IMR-90 (cell line): Measurements from ENCODE around the gene ZFYVE28. TPM values are rescaled to one million over a fixed set of nuclear protein-coding genes. Genes with fewer than 3 reads are reported as not detected.

Source experiments
- ATAC-seq: fragments of 200-7000 bp; cut with Tn5 transposase; 2 replicates; pipeline ENCODE4 v1.9.1; 2020; ENCODE audit warnings: low read depth, mild to moderate bottlenecking, moderate library complexity
- BruUV-seq: library from RNA; stranded (reverse); fragments of 400-500 nt; replicated peaks from 2 replicates; lab custom pipeline; 2021; lab: Mats Ljungman, UMichigan
- CTCF ChIA-PET: fragments of 300-600 bp; formaldehyde crosslinking; extraction: SDS; loops from one replicate; lab custom pipeline; 2021; ENCODE audit warnings: antibody characterized with exemption; lab: Yijun Ruan, JAX
- POLR2A ChIA-PET: fragments of 300-600 bp; sonication (Branson Sonifier 250); formaldehyde crosslinking; loops from one replicate; lab custom pipeline; 2022; ENCODE audit warnings: antibody characterized with exemption; ENCODE audit not compliant: unreplicated experiment; lab: Charles Lee
- DNase-seq: peaks from one replicate; pipeline ENCODE4 v3.0.0; 2013
- H2AFZ ChIP-seq: replicated peaks from 2 replicates; pipeline ENCODE3; 2013; ENCODE audit warnings: low read length, mild to moderate bottlenecking; ENCODE audit not compliant: poor library complexity
- H2AK5ac ChIP-seq: 2 replicates; pipeline ENCODE4 v1.6.1; 2013; ENCODE audit warnings: low read depth, low read length, inconsistent platforms
- H2AK9ac ChIP-seq: replicated peaks from 2 replicates; pipeline ENCODE3; 2013; ENCODE audit warnings: mild to moderate bottlenecking, low read depth, low read length, moderate library complexity; ENCODE audit not compliant: poor library complexity
- H2BK120ac ChIP-seq: 2 replicates; pipeline ENCODE4 v1.6.1; 2013; ENCODE audit warnings: low read depth, low read length, inconsistent platforms
- H2BK15ac ChIP-seq: 3 replicates; pipeline ENCODE4 v1.6.1; 2013; ENCODE audit warnings: low read depth, low read length, inconsistent platforms
- H2BK20ac ChIP-seq: 2 replicates; pipeline ENCODE4 v1.6.1; 2013; ENCODE audit warnings: low read depth, mild to moderate bottlenecking, inconsistent platforms, low read length, moderate library complexity
- H2BK5ac ChIP-seq: 2 replicates; pipeline ENCODE4 v1.6.1; 2013; ENCODE audit warnings: mild to moderate bottlenecking, low read depth, low read length, inconsistent platforms; ENCODE audit not compliant: poor library complexity, severe bottlenecking
- H3K14ac ChIP-seq: replicated peaks from 2 replicates; pipeline ENCODE4 v1.6.1; 2013; ENCODE audit warnings: low read depth, low read length, inconsistent platforms
- H3K18ac ChIP-seq: 2 replicates; pipeline ENCODE4 v1.6.1; 2013; ENCODE audit warnings: low read depth, low read length, control low read depth
- H3K23ac ChIP-seq: 2 replicates; pipeline ENCODE4 v1.6.1; 2013; ENCODE audit warnings: low read depth, low read length, inconsistent platforms
- H3K27ac ChIP-seq: 2 replicates; pipeline ENCODE4 v1.5.1; 2013; ENCODE audit warnings: mild to moderate bottlenecking, control low read depth, low read length; ENCODE audit not compliant: insufficient read depth
- H3K27me3 ChIP-seq: 2 replicates; pipeline ENCODE4 v1.6.1; 2013; ENCODE audit warnings: low read length; ENCODE audit not compliant: control insufficient read depth, insufficient read depth
- H3K36me3 ChIP-seq: 2 replicates; pipeline ENCODE4 v1.6.1; 2013; ENCODE audit warnings: low read length, mixed read lengths; ENCODE audit not compliant: control insufficient read depth, insufficient read depth
- H3K4ac ChIP-seq: 2 replicates; pipeline ENCODE4 v1.6.1; 2013; ENCODE audit warnings: low read depth, low read length, inconsistent platforms
- H3K4me1 ChIP-seq: 2 replicates; pipeline ENCODE4 v1.6.1; 2013; ENCODE audit warnings: low read length, mixed read lengths; ENCODE audit not compliant: control insufficient read depth, insufficient read depth
- H3K4me2 ChIP-seq: 2 replicates; pipeline ENCODE4 v1.6.1; 2013; ENCODE audit warnings: low read depth, mild to moderate bottlenecking, control low read depth, low read length, moderate library complexity
- H3K4me3 ChIP-seq: 2 replicates; pipeline ENCODE4 v1.5.1; 2013; ENCODE audit warnings: low read depth, mild to moderate bottlenecking, control low read depth, low read length, moderate library complexity; ENCODE audit not compliant: insufficient read depth
- H3K56ac ChIP-seq: 2 replicates; pipeline ENCODE4 v1.6.1; 2013; ENCODE audit warnings: low read length, inconsistent platforms; ENCODE audit not compliant: insufficient read depth; ENCODE audit errors: extremely low read depth
- H3K79me1 ChIP-seq, 2 experiments: 2 replicates each; pipeline ENCODE4 v1.6.1; 2013; ENCODE audit warnings: low read length in 2 of 2, inconsistent platforms in 1 of 2, low read depth in 1 of 2
- H3K9ac ChIP-seq: 2 replicates; pipeline ENCODE4 v1.6.1; 2013; ENCODE audit warnings: low read depth, low read length, control low read depth
- H3K9me1 ChIP-seq: 2 replicates; pipeline ENCODE4 v1.6.1; 2013; ENCODE audit warnings: low read length, inconsistent platforms; ENCODE audit not compliant: insufficient read depth
- H3K9me3 ChIP-seq: 2 replicates; pipeline ENCODE4 v1.6.1; 2013; ENCODE audit warnings: low read length; ENCODE audit not compliant: control insufficient read depth, insufficient read depth
- H4K20me1 ChIP-seq: 2 replicates; pipeline ENCODE4 v1.6.1; 2013; ENCODE audit warnings: low read length, inconsistent platforms; ENCODE audit not compliant: insufficient read depth
- H4K5ac ChIP-seq: 2 replicates; pipeline ENCODE4 v1.6.1; 2013; ENCODE audit warnings: mild to moderate bottlenecking, low read depth, low read length, control low read depth
- H4K8ac ChIP-seq, 2 experiments: 2 replicates each; pipeline ENCODE4 v1.6.1; 2013; ENCODE audit warnings: low read depth in 2 of 2, low read length in 2 of 2, control low read depth in 1 of 2, inconsistent platforms in 1 of 2
- H4K91ac ChIP-seq: 2 replicates; pipeline ENCODE4 v1.6.1; 2013; ENCODE audit warnings: low read depth, low read length, inconsistent platforms; ENCODE audit not compliant: insufficient read depth
- BHLHE40 ChIP-seq: fragments of 150-350 bp; IDR thresholded peaks from 2 replicates; pipeline ENCODE4 v1.6.1; 2016; ENCODE audit warnings: mild to moderate bottlenecking, low read depth, low read length
- FOS ChIP-seq: fragments of 150-350 bp; IDR thresholded peaks from 2 replicates; pipeline ENCODE4 v1.6.1; 2016; ENCODE audit warnings: low read depth, low read length
- POLR2A ChIP-seq: IDR thresholded peaks from 2 replicates; pipeline ENCODE4 v1.6.1; 2012; ENCODE audit warnings: mild to moderate bottlenecking, low read depth, low read length
- RCOR1 ChIP-seq: IDR thresholded peaks from 2 replicates; pipeline ENCODE4 v1.6.1; 2012; ENCODE audit warnings: mild to moderate bottlenecking, low read length, improper control_type of control experiment; ENCODE audit not compliant: insufficient replicate concordance
- RFX5 ChIP-seq: IDR thresholded peaks from 2 replicates; pipeline ENCODE4 v1.8.0; 2012; ENCODE audit warnings: low read depth, mild to moderate bottlenecking, low read length, moderate library complexity
- WGBS, 2 experiments: methylation state at CpG; one replicate each; pipeline versions ENCODE4 v1.1.5 to v1.1.7; 2013; ENCODE audit warnings: missing lambda C conversion rate in 2 of 2; ENCODE audit not compliant: insufficient read length in 1 of 2; ENCODE audit errors: extremely low coverage in 2 of 2; 5-methylcytosine and 5-hydroxymethylcytosine counted together
- dilution Hi-C: fragments of 300-500 bp; cut with HindIII; formaldehyde crosslinking; loops from one replicate; pipeline ENCODE4 v1.14.3; 2018; ENCODE audit warnings: low sequenced_read_pairs; ENCODE audit not compliant: unreplicated experiment
- in situ Hi-C: fragments of 300-500 bp; cut with MboI; formaldehyde crosslinking; loops from 3 replicates; pipeline ENCODE4 v1.14.3; 2019; ENCODE audit warnings: low sequenced_read_pairs, inconsistent platforms, mixed read lengths
- intact Hi-C: fragments of 100-400 bp; cut with micrococcal nuclease; formaldehyde crosslinking; loops from 2 replicates; pipeline ENCODE4 v1.10.0; 2022
- polyA plus RNA-seq, 3 experiments: library from polyadenylated mRNA; depleted of rRNA; stranded (reverse); fragments of >200 nt; gene quantifications; 2 replicates each; pipeline ENCODE4 v1.2.3, GENCODE V29; 2012; ENCODE audit warnings: low replicate concordance in 1 of 3
- total RNA-seq: library from RNA; depleted of rRNA; stranded (reverse); fragments of >200 nt; gene quantifications from 2 replicates; pipeline ENCODE4 v1.2.3, GENCODE V29; 2012
- TF ChIP-seq, protein P1 (sequence below): fragments of 150-350 bp; IDR thresholded peaks from 2 replicates; pipeline ENCODE4 v1.6.1; 2016; ENCODE audit warnings: low read depth, mild to moderate bottlenecking, low read length, moderate library complexity, borderline replicate concordance
- TF ChIP-seq, protein P2 (sequence below): conservative IDR thresholded peaks from 2 replicates; pipeline ENCODE4 v1.5.1; 2012; ENCODE audit warnings: mild to moderate bottlenecking, low read depth, low read length, improper control_type of control experiment

ZFYVE28 gene
- total and polyA plus RNA-seq, 2 of the 4 experiments (the other 2 are of a cell fraction): 0.36 to 1.2 TPM

DNA sequence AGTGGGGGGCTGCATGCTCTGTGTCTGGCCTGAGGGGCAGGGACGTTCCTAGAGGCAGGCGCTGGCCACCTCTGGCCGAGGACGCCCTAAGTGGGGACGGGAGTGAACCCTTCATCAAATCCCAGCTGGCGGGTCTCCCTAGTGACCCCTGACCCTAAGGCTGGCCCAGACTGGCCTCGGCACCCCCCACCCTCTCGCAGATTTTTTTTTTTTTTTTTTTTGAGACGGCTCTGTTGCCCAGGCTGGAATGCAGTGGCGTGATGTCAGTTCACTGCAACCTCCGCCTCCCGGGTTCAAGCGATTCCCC, 155.5 kb downstream of the ZFYVE28 start:
- CTCF ChIA-PET: interaction anchor here (0.7 kb wide), 1 partner anchor 151 kb away, joined by 4 read pairs; no protein-coding TSS in a partner anchor
- Histone ChIP-seq H2AK5ac (peak overlapping the region; percentile 87; the same call in 1 of the 2 replicates), H2AFZ (peak overlapping the region; percentile 92), H4K20me1 (peaks cover 22% of the 10 kb centered on the region), H4K8ac (peak overlapping the region; percentile 38 to 89), H2BK20ac (no peak overlapping the region), H2BK5ac (peak overlapping the region; percentile 48), H3K4me2 (peak overlapping the region; percentile 70), H3K27me3 (no peaks in the 10 kb centered on the region), H3K79me1 (peaks cover 23 to 35% of the 10 kb centered on the region in 2 experiments), H4K91ac (peak overlapping the region; percentile 63), H3K9me1 (peaks cover 4% of the 10 kb centered on the region; the same call in 1 of the 2 replicates), H3K9ac (peak overlapping the region; percentile 55), H3K4me3 (peak overlapping the region; percentile 49), H3K18ac (peak overlapping the region; percentile 2; the same call in 1 of the 2 replicates), H2BK15ac (no peak overlapping the region), H2BK120ac (peak overlapping the region; percentile 56), H3K14ac (peak overlapping the region; percentile 55), H3K4ac (peak overlapping the region; percentile 87), H2AK9ac (peak overlapping the region; percentile 84), H3K56ac (no peak overlapping the region), H3K36me3 (peaks cover 12% of the 10 kb centered on the region; the same call in 1 of the 2 replicates), H3K23ac (peak overlapping the region; percentile 92; the same call in 1 of the 2 replicates), H4K5ac (peak overlapping the region; percentile 28), H3K27ac (peak overlapping the region; percentile 75), H3K9me3 (no peaks in the 10 kb centered on the region), H3K4me1 (peaks cover 8% of the 10 kb centered on the region; the same call in 1 of the 2 replicates)
- no TSS peak for BruUV-seq
- in situ Hi-C loops (no loop called here), intact Hi-C loops (loop anchor here (5.0 to 10.0 kb wide), 3 partner anchors 89 to 204 kb away; partner anchors contain the start of genes CFAP99, RNF4 and ZFYVE28), dilution Hi-C loops (no loop called here)
- WGBS, 2 experiments: 20% methylated on average over 2 of the region's 13 CpGs; no CpG with 5 or more reads in 1 of the 2 experiments
- DNase-seq (no peak), ATAC-seq (no peak)
- TF ChIP-seq POLR2A: no peak
- TF ChIP-seq BHLHE40: no peak
- TF ChIP-seq, protein P1, sequence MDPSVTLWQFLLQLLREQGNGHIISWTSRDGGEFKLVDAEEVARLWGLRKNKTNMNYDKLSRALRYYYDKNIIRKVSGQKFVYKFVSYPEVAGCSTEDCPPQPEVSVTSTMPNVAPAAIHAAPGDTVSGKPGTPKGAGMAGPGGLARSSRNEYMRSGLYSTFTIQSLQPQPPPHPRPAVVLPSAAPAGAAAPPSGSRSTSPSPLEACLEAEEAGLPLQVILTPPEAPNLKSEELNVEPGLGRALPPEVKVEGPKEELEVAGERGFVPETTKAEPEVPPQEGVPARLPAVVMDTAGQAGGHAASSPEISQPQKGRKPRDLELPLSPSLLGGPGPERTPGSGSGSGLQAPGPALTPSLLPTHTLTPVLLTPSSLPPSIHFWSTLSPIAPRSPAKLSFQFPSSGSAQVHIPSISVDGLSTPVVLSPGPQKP: no peak
- TF ChIP-seq, protein P2, sequence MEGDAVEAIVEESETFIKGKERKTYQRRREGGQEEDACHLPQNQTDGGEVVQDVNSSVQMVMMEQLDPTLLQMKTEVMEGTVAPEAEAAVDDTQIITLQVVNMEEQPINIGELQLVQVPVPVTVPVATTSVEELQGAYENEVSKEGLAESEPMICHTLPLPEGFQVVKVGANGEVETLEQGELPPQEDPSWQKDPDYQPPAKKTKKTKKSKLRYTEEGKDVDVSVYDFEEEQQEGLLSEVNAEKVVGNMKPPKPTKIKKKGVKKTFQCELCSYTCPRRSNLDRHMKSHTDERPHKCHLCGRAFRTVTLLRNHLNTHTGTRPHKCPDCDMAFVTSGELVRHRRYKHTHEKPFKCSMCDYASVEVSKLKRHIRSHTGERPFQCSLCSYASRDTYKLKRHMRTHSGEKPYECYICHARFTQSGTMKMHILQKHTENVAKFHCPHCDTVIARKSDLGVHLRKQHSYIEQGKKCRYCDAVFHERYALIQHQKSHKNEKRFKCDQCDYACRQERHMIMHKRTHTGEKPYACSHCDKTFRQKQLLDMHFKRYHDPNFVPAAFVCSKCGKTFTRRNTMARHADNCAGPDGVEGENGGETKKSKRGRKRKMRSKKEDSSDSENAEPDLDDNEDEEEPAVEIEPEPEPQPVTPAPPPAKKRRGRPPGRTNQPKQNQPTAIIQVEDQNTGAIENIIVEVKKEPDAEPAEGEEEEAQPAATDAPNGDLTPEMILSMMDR: no peak
- no peak for TF ChIP-seq RFX5
- no peak for TF ChIP-seq FOS
- TF ChIP-seq RCOR1: no peak
- POLR2A ChIA-PET: no interaction called here
